ENCODE measurements around the gene MAP3K7.

MAP3K7 gene

DNA sequence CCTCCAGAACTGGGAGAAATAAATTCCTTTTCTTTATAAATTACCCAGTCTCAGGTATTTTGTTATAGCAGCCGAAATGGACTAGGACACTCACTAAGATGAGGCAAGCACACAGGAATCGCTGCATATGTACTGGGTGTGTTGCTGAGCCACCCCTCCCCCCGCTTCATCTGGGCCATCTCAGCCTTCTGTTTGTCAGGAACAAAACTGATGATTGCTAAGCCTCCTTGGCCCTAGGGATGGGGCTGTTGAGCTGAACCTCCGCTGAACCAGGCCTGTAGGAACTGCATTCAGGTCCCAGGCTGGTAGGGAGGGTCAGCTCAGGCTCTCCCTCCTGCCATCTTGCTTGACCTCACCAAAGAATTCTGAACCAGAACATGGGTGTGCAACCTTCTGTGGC is 108.6 kb downstream of the MAP3K7 start:
- H3K4me3 ChIP-seq (ENCODE audit: control insufficient read depth, low read depth, low read length): no peak overlapping the region
- TF ChIP-seq, protein P1, sequence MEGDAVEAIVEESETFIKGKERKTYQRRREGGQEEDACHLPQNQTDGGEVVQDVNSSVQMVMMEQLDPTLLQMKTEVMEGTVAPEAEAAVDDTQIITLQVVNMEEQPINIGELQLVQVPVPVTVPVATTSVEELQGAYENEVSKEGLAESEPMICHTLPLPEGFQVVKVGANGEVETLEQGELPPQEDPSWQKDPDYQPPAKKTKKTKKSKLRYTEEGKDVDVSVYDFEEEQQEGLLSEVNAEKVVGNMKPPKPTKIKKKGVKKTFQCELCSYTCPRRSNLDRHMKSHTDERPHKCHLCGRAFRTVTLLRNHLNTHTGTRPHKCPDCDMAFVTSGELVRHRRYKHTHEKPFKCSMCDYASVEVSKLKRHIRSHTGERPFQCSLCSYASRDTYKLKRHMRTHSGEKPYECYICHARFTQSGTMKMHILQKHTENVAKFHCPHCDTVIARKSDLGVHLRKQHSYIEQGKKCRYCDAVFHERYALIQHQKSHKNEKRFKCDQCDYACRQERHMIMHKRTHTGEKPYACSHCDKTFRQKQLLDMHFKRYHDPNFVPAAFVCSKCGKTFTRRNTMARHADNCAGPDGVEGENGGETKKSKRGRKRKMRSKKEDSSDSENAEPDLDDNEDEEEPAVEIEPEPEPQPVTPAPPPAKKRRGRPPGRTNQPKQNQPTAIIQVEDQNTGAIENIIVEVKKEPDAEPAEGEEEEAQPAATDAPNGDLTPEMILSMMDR (IDR thresholded peaks at IDR 0.05; ENCODE audit: control insufficient read depth, insufficient read depth, low read depth, low read length, missing control alignments): no peak
- DNase-seq (ENCODE audit: low read depth): no peak

DNA sequence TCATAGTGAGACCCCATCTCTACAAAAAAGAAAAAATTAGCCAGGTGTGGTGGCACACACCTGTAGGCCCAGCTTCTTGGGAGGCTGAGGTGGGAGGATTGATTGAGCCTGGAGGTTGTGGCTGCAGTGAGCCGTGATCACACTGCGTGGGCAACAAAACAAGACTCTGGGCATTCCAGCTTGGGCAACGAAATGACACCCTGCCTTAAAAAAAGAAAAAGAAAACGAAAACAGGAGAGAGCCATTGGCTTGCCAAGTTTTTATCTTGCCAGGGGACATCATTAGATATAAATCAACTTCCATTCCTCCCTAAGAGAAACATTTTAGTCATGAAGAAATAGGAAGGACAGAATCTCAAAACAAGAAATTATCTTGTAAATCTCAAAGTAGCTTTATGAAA is 109.5 kb downstream of the MAP3K7 start:
- TF ChIP-seq, protein P1 (IDR thresholded peaks at IDR 0.05; ENCODE audit: control insufficient read depth, insufficient read depth, low read depth, low read length, missing control alignments): no peak
- H3K4me3 ChIP-seq (ENCODE audit: control insufficient read depth, low read depth, low read length): no peak overlapping the region
- no peak for DNase-seq (ENCODE audit: low read depth)

DNA sequence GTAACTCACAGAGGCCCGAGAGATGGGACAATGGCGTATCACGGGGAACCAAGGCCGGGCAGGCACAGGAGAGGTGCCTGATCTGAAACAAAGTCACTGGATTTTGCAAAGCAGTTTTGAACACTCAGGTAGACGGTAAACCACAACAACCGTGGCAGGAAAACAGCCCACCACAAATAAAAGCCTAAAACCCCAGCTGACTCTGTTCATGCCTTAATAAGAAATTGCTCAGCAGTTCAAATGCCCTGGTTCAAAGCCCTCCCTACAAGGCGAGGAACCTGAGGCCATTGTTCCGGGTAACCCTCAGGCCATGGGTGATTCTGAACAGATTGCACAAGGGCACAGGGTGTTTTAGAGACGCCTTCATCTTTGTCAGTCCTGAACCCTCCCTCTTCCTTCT is 114.2 kb downstream of the MAP3K7 start:
- TF ChIP-seq, protein P1 (IDR thresholded peaks at IDR 0.05; ENCODE audit: control insufficient read depth, insufficient read depth, low read depth, low read length, missing control alignments): no peak

DNA sequence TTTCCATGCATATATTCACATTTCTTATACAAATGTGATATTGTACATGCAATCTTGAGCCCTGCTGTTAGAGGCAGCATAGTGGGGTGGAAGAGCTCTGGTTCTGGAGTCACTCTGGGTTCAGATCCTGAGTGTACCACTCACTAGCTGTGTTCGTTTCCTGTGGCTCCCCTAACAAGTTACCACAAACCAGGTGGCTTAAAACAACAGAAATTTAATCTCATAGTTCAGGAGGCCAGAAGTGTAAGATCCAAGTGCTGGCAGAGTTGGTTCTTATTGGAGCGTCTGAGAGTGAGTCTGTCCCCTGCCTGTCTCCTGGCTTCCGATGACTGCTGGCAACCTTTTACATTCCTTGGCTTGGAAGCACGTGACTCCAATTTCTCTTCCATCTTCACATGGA is 115.6 kb downstream of the MAP3K7 start:
- DNase-seq (ENCODE audit: low read depth): no peak
- TF ChIP-seq, protein P1 (IDR thresholded peaks at IDR 0.05; ENCODE audit: control insufficient read depth, insufficient read depth, low read depth, low read length, missing control alignments): no peak
- no peak overlapping the region for H3K4me3 ChIP-seq (ENCODE audit: control insufficient read depth, low read depth, low read length)

More for the DNA sequence above, 114.2 kb downstream of the MAP3K7 start:
- H3K4me3 ChIP-seq (ENCODE audit: control insufficient read depth, low read depth, low read length): no peak overlapping the region
- no peak for DNase-seq (ENCODE audit: low read depth)

DNA sequence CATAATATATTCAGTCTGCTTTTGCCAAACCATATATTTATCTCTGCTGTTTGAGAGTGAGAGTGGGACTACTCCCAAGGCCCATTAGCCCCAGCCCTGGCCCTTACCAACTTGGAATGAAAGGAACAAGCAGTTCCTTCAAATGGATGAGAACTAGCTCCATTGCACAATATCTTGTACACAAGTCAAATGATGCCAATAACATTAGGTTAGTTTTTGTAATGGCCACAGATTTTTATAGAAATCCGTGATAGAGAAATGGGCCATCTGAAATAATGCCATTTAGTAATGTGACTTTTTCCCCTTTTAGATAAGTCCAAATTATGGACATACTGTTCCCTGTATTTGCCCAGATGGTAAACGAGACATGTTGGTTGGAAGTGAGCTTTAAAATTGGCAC is 117.0 kb downstream of the MAP3K7 start:
- no peak overlapping the region for H3K4me3 ChIP-seq (ENCODE audit: control insufficient read depth, low read depth, low read length)
- DNase-seq (ENCODE audit: low read depth): no peak
- TF ChIP-seq, protein P1 (IDR thresholded peaks at IDR 0.05; ENCODE audit: control insufficient read depth, insufficient read depth, low read depth, low read length, missing control alignments): no peak

DNA sequence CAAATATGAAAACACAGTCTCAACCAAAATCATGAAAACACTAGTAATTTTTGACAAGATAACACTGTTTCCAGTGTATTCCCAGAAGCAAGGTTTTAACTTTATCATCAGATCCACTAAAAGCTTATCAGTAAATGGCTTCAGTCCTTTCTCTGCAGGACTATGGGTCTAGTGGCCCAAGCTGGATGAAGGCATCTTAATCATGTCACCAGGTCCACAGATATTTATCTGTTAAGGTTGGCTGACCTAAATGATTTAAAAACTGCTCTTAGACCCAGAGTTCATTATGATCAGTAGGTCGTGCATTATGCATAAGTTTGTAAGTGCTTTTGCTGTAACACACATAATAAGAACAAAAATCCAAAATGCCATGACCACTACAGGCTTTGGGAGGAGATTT is 118.0 kb downstream of the MAP3K7 start:
- no peak overlapping the region for H3K4me3 ChIP-seq (ENCODE audit: control insufficient read depth, low read depth, low read length)
- no peak for DNase-seq (ENCODE audit: low read depth)
- TF ChIP-seq, protein P1 (IDR thresholded peaks at IDR 0.05; ENCODE audit: control insufficient read depth, insufficient read depth, low read depth, low read length, missing control alignments): no peak

DNA sequence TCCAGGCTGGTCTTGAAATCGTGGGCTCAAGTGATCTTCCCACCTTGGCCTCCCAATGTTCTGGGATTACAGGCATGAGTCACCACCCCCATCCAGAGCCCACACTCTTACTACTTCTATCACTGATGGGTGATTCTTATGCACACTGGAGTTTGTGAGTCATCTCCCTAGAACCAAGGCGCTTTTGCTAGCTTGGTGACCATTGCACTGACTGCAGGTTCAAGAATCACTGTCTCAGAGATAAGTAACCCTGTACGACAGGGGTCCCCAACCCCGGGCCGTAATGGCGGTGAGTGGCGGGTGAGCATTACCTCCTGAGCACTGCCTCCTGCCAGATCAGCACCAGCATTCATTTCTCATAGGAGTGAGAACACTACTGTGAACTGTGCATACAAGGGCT is 118.8 kb downstream of the MAP3K7 start:
- TF ChIP-seq, protein P1 (IDR thresholded peaks at IDR 0.05; ENCODE audit: control insufficient read depth, insufficient read depth, low read depth, low read length, missing control alignments): no peak

More for the DNA sequence above, 118.8 kb downstream of the MAP3K7 start:
- no peak overlapping the region for H3K4me3 ChIP-seq (ENCODE audit: control insufficient read depth, low read depth, low read length)
- DNase-seq (ENCODE audit: low read depth): no peak

All from AG09309 (cell line).